ENCODE results near the gene SPATA19.

- no peak for TF ChIP-seq EP300 (IDR thresholded peaks at IDR 0.05)
- TF ChIP-seq CTCF (IDR thresholded peaks at IDR 0.05), result no peak
- TF ChIP-seq JUN (IDR thresholded peaks at IDR 0.05), result no peak
- no peak for TF ChIP-seq REST (IDR thresholded peaks at IDR 0.05)
- TF ChIP-seq POLR2A (IDR thresholded peaks at IDR 0.05; ENCODE audit: low read length), result no peak
- no peak for TF ChIP-seq MYC (IDR thresholded peaks at IDR 0.05; ENCODE audit: borderline replicate concordance, low read length)
- no peak for TF ChIP-seq ELK1 (IDR thresholded peaks at IDR 0.05; ENCODE audit: low read depth, low read length)
- no peak for TF ChIP-seq KDM5A (IDR thresholded peaks at IDR 0.05)
- no peak for TF ChIP-seq JUNB (IDR thresholded peaks at IDR 0.05)
- TF ChIP-seq FOSL2 (IDR thresholded peaks at IDR 0.05), result no peak
- no peak for TF ChIP-seq FOSL2 (CRISPR knock-in tag; IDR thresholded peaks at IDR 0.05)
- TF ChIP-seq ZSCAN20 (CRISPR knock-in tag; IDR thresholded peaks at IDR 0.05), result no peak
- TF ChIP-seq USF2 (IDR thresholded peaks at IDR 0.05), result no peak
- TF ChIP-seq CEBPB (IDR thresholded peaks at IDR 0.05), result no peak
- TF ChIP-seq KDM1A (IDR thresholded peaks at IDR 0.05; ENCODE audit: low read depth), result no peak
These were observed 15.7 kb downstream of the SPATA19 start for GRCh38 chr11:133829566-133829965.

Measured in A549 (cell line).